ENCODE data around the gene ABCE1.

The ABCE1 gene

GRCh38 chr4:145176641-145177432 is 78.7 kb downstream of the ABCE1 start:
- no peak for DNase-seq (ENCODE audit: low read depth in 4 of 4, low spot score in 1 of 4)

- no peak for DNase-seq (ENCODE audit: low read depth in 4 of 4, low spot score in 1 of 4)
Observed at GRCh38 chr4:145177511-145177905, 79.4 kb downstream of the ABCE1 start.

GRCh38 chr4:145177906-145178538 is 79.9 kb downstream of the ABCE1 start:
- no peak for DNase-seq (ENCODE audit: low read depth in 4 of 4, low spot score in 1 of 4)

GRCh38 chr4:145178740-145179280 is 80.7 kb downstream of the ABCE1 start:
- no peak for DNase-seq (ENCODE audit: low read depth in 4 of 4, low spot score in 1 of 4)
